Measurements from ENCODE around the gene OR1D2.

OR1D2 gene

GRCh38 chr17:3043737-3044365 is 60.4 kb downstream of the OR1D2 start:
- Histone ChIP-seq H3K27ac (ENCODE audit: low read length) (no peak overlapping the region), H3K36me3 (ENCODE audit: control insufficient read depth in 1 of 2, insufficient read depth in 2 of 2, low read length in 2 of 2) (no peaks in the 10 kb centered on the region), H3K4me1 (ENCODE audit: control insufficient read depth in 1 of 2, insufficient read depth in 2 of 2, low read length in 2 of 2) (no peaks in the 10 kb centered on the region), H3K27me3 (ENCODE audit: low read depth, low read length) (peaks cover 5% of the 10 kb centered on the region), H3K9me3 (ENCODE audit: control insufficient read depth in 1 of 2, low read length in 2 of 2) (peaks cover 0 to 7% of the 10 kb centered on the region in 2 donors), H3K4me3 (ENCODE audit: low read depth in 1 of 2, low read length in 2 of 2) (peak overlapping the region in 1 of 2 donors; percentile 17)

GRCh38 chr17:3040882-3041281 is 63.3 kb downstream of the OR1D2 start:
- Histone ChIP-seq H3K4me1 (ENCODE audit: control insufficient read depth in 1 of 2, insufficient read depth in 2 of 2, low read length in 2 of 2) (no peaks in the 10 kb centered on the region), H3K27me3 (ENCODE audit: low read depth, low read length) (peaks cover 5% of the 10 kb centered on the region), H3K27ac (ENCODE audit: low read length) (no peak overlapping the region), H3K9me3 (ENCODE audit: control insufficient read depth in 1 of 2, low read length in 2 of 2) (peaks cover 0 to 7% of the 10 kb centered on the region in 2 donors), H3K4me3 (ENCODE audit: low read depth in 1 of 2, low read length in 2 of 2) (no peak overlapping the region), H3K36me3 (ENCODE audit: control insufficient read depth in 1 of 2, insufficient read depth in 2 of 2, low read length in 2 of 2) (no peaks in the 10 kb centered on the region)

GRCh38 chr17:3039736-3040135 is 64.5 kb downstream of the OR1D2 start:
- no peaks in the 10 kb centered on the region for H3K36me3 ChIP-seq (ENCODE audit: control insufficient read depth in 1 of 2, insufficient read depth in 2 of 2, low read length in 2 of 2)
- H3K9me3 ChIP-seq (ENCODE audit: control insufficient read depth in 1 of 2, low read length in 2 of 2), result peaks cover 0 to 7% of the 10 kb centered on the region in 2 donors
- peaks cover 5% of the 10 kb centered on the region for H3K27me3 ChIP-seq (ENCODE audit: low read depth, low read length)
- no peaks in the 10 kb centered on the region for H3K4me1 ChIP-seq (ENCODE audit: control insufficient read depth in 1 of 2, insufficient read depth in 2 of 2, low read length in 2 of 2)
- no peak overlapping the region for H3K27ac ChIP-seq (ENCODE audit: low read length)
- no peak overlapping the region for H3K4me3 ChIP-seq (ENCODE audit: low read depth in 1 of 2, low read length in 2 of 2)

GRCh38 chr17:3038941-3039340 is 65.3 kb downstream of the OR1D2 start:
- Histone ChIP-seq H3K4me3 (ENCODE audit: low read depth in 1 of 2, low read length in 2 of 2) (no peak overlapping the region), H3K27ac (ENCODE audit: low read length) (no peak overlapping the region), H3K4me1 (ENCODE audit: control insufficient read depth in 1 of 2, insufficient read depth in 2 of 2, low read length in 2 of 2) (no peaks in the 10 kb centered on the region), H3K27me3 (ENCODE audit: low read depth, low read length) (peaks cover 5% of the 10 kb centered on the region), H3K36me3 (ENCODE audit: control insufficient read depth in 1 of 2, insufficient read depth in 2 of 2, low read length in 2 of 2) (no peaks in the 10 kb centered on the region), H3K9me3 (ENCODE audit: control insufficient read depth in 1 of 2, low read length in 2 of 2) (peaks cover 0 to 4% of the 10 kb centered on the region in 2 donors)

Data from muscle layer of duodenum (tissue), 2 donors.